ENCODE results near the gene MAN2A2.

MAN2A2 gene

DNA sequence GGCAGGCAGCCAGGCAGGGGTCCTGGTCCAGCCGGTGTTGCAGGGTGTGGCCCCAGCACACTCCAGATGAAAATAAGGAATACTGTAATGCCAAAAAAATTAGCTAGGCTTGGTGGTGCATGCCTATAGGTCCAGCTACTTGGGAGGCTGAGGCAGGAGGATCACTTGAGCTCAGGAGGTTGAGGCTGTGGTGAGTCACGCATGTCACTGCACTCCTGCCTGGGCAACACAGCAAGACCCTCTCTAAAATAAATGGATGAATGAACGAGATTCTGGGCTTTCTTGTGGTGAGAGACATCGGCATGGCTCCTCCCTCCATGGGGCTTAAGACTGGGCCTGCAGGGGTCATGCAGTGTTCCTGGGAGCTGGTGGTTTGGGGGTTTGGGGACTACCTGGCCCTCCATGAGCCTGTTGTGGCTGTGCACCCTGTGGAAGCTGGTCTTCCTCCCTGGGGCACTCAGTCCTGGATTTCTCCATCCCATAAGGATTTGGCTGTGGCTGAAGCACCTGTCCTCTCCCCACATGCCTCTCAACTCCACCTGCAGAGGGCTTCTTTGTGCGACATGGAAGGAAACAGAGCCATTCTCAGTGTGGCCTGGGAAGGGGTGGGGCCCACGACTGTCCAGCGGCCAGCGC lies 44.0 kb downstream of the MAN2A2 start:
- Histone ChIP-seq H4K20me1 (ENCODE audit: control insufficient read depth, insufficient read depth, low read depth, low read length) (no peaks in the 10 kb centered on the region), H3K27me3 (ENCODE audit: control insufficient read depth, low read length) (no peaks in the 10 kb centered on the region), H3K4me1 (ENCODE audit: control insufficient read depth, low read length) (no peaks in the 10 kb centered on the region), H3K9me3 (ENCODE audit: control insufficient read depth, insufficient read depth, low read length) (no peaks in the 10 kb centered on the region), H3K4me3 (ENCODE audit: low read length) (no peak overlapping the region), H3K27ac (ENCODE audit: low read depth, low read length) (no peak overlapping the region), H3K79me2 (ENCODE audit: control insufficient read depth, low read length) (no peaks in the 10 kb centered on the region), H3K4me2 (ENCODE audit: low read length) (no peak overlapping the region), H3K36me3 (ENCODE audit: control insufficient read depth, low read length) (peaks cover 80% of the 10 kb centered on the region), H3K9me2 (replicated peaks; ENCODE audit: control insufficient read depth, low read length) (no peaks in the 10 kb centered on the region), H3F3A (ENCODE audit: control insufficient read depth, insufficient read depth) (no peaks in the 10 kb centered on the region)
- TF ChIP-seq EZH2phosphoT487 (IDR thresholded peaks at IDR 0.05; ENCODE audit: borderline replicate concordance, low read length): no peak

DNA sequence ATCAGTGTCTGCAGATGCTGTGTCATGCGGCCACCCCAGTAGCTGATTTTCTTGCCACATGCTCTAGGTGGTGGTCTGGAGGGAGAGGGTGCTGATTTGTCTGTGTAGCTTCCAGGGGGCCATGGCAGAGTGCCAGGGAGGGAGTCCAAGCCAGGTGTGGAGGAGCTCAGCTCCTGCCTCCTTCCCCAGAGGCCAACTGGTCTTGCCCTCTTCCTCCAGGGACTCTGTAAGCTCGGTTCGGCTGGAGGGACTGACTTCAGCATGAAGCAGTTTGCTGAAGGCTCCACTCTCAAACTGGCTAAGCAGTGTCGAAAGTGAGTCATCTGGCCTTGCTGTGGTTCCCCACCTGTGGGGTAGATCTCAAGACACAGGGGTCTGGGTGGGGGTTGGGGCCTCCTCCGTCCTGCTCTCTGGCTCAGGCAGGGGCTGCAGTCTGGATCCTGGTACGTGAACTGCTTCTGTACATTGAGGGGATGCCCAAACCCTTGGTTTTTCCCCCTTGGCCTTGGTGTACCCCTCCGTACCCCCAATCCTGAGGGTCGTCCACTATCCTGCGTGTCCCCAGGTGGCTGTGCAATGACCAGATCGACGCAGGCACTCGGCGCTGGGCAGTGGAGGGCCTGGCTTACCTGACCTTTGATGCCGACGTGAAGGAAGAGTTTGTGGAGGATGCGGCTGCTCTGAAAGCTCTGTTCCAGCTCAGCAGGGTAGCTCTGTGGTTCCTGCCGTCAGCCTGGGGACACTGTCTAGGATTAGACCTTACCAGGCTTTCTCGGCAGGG lies 44.7 kb downstream of the MAN2A2 start:
- Histone ChIP-seq H3K27ac (ENCODE audit: low read depth, low read length) (no peak overlapping the region), H3F3A (ENCODE audit: control insufficient read depth, insufficient read depth) (no peaks in the 10 kb centered on the region), H3K27me3 (ENCODE audit: control insufficient read depth, low read length) (no peaks in the 10 kb centered on the region), H3K4me2 (ENCODE audit: low read length) (no peak overlapping the region), H3K79me2 (ENCODE audit: control insufficient read depth, low read length) (no peaks in the 10 kb centered on the region), H3K9me2 (replicated peaks; ENCODE audit: control insufficient read depth, low read length) (no peaks in the 10 kb centered on the region), H3K36me3 (ENCODE audit: control insufficient read depth, low read length) (peaks cover 77% of the 10 kb centered on the region), H3K4me1 (ENCODE audit: control insufficient read depth, low read length) (no peaks in the 10 kb centered on the region), H3K9me3 (ENCODE audit: control insufficient read depth, insufficient read depth, low read length) (no peaks in the 10 kb centered on the region), H3K4me3 (ENCODE audit: low read length) (no peak overlapping the region), H4K20me1 (ENCODE audit: control insufficient read depth, insufficient read depth, low read depth, low read length) (no peaks in the 10 kb centered on the region)
- no peak for TF ChIP-seq EZH2phosphoT487 (IDR thresholded peaks at IDR 0.05; ENCODE audit: borderline replicate concordance, low read length)
- TF ChIP-seq, protein P1, sequence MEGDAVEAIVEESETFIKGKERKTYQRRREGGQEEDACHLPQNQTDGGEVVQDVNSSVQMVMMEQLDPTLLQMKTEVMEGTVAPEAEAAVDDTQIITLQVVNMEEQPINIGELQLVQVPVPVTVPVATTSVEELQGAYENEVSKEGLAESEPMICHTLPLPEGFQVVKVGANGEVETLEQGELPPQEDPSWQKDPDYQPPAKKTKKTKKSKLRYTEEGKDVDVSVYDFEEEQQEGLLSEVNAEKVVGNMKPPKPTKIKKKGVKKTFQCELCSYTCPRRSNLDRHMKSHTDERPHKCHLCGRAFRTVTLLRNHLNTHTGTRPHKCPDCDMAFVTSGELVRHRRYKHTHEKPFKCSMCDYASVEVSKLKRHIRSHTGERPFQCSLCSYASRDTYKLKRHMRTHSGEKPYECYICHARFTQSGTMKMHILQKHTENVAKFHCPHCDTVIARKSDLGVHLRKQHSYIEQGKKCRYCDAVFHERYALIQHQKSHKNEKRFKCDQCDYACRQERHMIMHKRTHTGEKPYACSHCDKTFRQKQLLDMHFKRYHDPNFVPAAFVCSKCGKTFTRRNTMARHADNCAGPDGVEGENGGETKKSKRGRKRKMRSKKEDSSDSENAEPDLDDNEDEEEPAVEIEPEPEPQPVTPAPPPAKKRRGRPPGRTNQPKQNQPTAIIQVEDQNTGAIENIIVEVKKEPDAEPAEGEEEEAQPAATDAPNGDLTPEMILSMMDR (IDR thresholded peaks at IDR 0.05; ENCODE audit: low read depth, low read length, poor library complexity, severe bottlenecking): no peak

DNA sequence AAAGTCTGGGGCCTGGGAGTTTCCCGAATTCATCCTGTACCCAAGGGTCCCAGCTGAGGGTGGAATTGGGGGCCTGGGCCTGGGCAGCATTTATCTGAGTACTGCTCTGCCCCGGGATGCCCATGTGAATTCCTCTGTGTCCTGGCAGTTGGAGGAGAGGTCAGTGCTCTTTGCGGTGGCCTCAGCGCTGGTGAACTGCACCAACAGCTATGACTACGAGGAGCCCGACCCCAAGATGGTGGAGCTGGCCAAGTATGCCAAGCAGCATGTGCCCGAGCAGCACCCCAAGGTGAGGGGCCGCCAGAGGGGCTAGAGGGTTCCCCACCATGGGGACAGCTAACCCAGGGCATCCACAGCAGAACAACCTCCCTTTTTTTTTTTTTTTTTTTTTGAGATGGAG lies 45.4 kb downstream of the MAN2A2 start:
- Histone ChIP-seq H3K27ac (ENCODE audit: low read depth, low read length) (no peak overlapping the region), H3F3A (ENCODE audit: control insufficient read depth, insufficient read depth) (no peaks in the 10 kb centered on the region), H4K20me1 (ENCODE audit: control insufficient read depth, insufficient read depth, low read depth, low read length) (no peaks in the 10 kb centered on the region), H3K9me3 (ENCODE audit: control insufficient read depth, insufficient read depth, low read length) (no peaks in the 10 kb centered on the region), H3K9me2 (replicated peaks; ENCODE audit: control insufficient read depth, low read length) (no peaks in the 10 kb centered on the region), H3K4me3 (ENCODE audit: low read length) (no peak overlapping the region), H3K4me1 (ENCODE audit: control insufficient read depth, low read length) (no peaks in the 10 kb centered on the region), H3K36me3 (ENCODE audit: control insufficient read depth, low read length) (peaks cover 77% of the 10 kb centered on the region), H3K4me2 (ENCODE audit: low read length) (no peak overlapping the region), H3K27me3 (ENCODE audit: control insufficient read depth, low read length) (no peaks in the 10 kb centered on the region), H3K79me2 (ENCODE audit: control insufficient read depth, low read length) (no peaks in the 10 kb centered on the region)
- TF ChIP-seq, protein P1 (IDR thresholded peaks at IDR 0.05; ENCODE audit: low read depth, low read length, poor library complexity, severe bottlenecking): no peak
- TF ChIP-seq EZH2phosphoT487 (IDR thresholded peaks at IDR 0.05; ENCODE audit: borderline replicate concordance, low read length): no peak

Data from DOHH2 (cell line).